ENCODE results near the gene SERPINA4.
"Not testable (repeated sequence)": the region's sequence is repeated elsewhere in the genome, so short reads cannot be mapped to it uniquely, and the experiment has no call there.

SERPINA4 gene

DNA sequence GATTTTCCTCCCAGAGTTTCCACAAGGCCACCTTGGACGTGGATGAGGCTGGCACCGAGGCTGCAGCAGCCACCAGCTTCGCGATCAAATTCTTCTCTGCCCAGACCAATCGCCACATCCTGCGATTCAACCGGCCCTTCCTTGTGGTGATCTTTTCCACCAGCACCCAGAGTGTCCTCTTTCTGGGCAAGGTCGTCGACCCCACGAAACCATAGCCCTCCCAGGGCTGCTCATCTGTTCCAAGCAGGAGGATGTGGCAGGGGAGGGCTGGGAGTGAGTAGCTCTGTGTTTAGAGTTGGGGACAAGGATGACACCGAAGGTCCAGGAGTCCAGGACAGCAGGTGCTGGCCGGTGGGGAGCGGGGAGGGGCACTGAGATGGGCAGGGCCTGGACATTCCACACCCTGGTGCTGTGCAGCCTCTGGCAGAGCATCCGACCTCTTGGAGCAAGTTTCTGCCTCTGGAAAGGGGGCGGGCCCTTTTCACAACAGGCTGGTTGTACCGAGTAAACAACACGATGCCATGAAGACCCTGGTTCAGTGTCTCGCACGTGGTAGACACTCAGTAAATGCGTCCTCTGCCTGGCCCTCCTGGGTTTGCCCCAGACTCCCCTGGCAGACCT lies 8.2 kb downstream of the SERPINA4 start:
- no peak for DNase-seq (ENCODE audit: low read depth in 2 of 2)

DNA sequence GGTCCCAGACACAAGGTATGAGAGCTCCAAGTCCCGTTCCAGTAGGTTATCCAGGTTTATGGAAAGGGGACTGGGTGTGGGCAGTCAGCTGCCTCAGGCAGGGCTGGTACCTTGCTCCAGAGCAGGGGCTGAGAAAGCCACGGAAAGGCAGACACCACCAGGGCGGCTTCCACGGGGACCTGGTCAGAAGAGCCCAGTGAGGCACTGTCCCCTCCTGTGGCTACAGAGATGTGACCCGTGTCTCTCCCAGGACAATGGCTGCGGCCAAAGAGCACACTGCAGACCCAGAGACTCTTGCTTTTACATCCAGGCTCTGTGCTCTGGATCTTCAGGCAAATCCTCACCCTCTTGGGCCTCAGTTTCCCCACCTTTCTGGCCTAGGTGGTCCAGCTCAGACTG lies 8.8 kb downstream of the SERPINA4 start:
- DNase-seq (ENCODE audit: low read depth in 2 of 2): no peak

DNA sequence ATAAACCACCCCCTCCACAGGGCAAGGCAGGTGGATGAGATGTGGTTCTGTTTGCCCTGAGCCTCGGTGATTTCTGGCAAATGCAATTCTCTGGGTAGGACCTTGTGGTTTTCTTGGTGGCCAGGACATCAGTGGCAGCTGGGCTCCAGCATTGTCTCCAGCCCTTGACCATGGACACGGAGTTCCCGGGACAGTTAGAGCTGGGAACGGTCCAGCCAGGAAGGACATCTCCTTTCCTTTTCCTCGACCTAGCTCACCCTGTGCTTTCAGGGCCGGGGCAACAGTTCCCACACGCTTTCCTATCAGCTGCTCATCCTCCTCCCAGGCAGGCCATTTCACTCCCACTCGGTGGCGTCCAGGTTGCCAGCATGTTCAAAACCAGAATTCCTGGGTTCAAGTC lies 9.2 kb downstream of the SERPINA4 start:
- DNase-seq (ENCODE audit: low read depth in 2 of 2): no peak

DNA sequence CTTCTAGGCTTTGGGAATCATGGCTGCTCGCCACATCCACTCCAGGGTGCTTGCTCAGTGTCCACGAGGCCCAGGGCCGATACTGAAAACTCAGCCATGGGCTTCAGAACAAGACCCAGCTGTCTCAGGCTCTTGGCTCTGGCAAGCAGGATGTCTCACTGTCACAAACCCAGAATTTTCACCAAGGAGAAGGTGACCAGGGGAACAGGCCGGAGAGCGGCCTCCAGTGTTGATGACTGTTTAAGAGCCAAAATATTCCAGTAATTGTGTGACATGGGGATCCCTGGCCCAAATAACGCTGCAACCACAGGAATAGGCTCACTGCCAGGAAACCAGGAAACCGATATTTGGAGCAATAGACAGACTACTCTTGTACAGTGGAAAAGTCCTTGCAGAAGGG lies 10.2 kb downstream of the SERPINA4 start:
- DNase-seq (ENCODE audit: low read depth in 2 of 2): no peak

DNA sequence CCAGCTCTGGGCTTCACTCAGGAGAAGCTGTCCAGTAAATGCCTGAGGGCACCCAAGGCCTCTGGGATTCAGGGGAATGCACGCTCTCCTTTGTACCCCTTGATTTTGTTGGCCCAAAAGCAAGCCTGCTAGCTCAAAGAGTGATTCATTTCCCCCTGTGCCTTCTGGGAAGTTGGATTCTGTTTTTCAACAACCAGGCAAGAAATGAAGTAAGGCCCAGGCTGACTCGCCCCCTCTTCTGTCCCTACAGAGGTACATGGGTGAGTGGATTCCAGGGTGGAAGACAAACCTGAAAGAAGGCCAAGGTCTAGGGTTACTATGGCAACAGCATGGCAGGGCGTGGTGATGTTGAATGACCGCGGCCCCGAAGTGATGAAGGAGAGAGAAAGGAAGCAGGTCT lies 10.7 kb downstream of the SERPINA4 start:
- no peak for DNase-seq (ENCODE audit: low read depth in 2 of 2)

DNA sequence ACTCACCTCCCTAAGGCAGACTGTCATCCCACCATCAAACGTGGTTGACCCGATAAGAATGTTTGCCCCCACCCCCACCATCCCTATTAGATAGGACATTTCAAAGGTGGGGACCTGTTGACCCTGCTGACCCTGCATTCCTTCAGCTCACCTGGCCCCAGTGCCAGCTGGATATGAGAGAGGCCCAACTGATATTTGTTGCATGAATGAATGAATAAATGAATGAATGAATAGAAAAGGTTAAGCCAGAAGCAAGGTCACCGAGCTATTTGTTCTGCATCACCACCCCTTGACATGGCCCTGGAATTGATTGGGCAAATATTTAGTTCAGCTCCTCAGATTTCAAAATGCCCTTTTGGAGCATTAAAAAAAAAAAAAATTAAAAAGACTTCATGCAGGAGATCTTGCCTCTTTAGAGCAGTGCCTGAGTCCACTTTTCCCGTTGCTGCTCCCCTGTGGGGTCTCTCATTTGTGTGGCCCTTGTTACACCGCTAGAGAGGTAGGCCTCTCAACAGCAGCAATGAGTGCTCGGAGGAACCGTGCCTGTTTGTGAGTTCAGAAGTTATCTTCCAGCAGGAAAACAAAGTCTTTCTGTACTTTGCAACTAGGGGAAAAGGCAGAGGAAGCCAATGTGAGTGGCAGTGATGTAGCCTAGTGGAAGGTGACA lies 11.5 kb downstream of the SERPINA4 start:
- no peak for DNase-seq (ENCODE audit: low read depth in 2 of 2)

DNA sequence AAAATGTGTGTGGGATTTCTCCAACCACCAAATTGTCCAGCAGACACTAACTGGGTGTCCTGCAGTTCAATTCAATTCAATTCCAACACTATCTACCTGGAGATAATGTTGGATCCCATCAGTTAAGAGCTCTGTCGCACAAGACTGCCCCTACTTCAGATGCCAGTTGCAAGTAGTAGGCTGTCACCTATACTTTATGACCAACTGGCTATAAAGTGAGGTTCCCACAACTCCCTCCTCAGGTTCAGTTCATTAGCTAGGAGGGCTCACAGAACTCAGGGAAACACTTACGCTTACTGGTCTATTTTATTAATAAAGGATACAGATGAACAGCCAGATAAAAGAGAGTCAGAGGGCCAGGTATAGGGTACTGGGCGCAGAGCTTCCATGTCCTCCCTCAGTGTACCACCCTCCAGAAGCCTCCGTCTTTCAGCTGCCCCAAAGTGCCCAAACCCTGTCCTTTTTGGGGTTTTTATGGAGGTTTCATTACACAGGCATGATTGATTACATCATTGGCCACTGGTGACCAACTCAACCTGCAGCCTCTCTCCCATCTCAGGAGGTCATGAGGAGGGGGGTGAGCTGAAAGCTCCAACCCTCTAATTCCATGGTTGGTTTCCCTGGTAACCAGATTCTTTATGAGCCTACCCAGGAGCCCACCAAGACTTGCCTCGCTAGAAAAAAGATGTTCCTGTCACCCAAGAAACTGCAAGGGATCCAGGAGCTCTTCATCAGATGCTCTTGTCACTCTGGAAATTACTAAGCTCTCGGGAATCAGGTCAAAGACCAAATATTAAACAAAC lies 12.4 kb downstream of the SERPINA4 start:
- no peak for DNase-seq (ENCODE audit: low read depth in 2 of 2)

DNA sequence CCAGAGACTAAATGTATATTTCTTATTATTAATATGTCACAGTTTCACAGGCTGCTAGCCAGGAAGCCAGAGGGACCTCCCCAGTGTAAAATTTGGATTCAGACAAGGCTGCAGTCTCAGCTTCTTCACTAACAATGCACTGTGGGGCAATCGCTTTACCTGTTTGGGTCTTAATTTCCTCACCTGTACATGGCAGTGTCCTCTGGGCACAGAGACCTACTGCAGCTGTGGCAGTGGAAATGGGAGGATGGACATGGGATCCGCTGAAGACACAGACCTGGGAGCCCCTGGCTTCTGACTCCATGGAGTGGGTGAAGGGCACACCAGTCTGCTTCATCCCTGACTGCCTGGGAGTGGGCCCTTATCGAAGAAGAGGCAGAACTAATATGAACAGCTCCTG lies 13.1 kb downstream of the SERPINA4 start:
- no peak for DNase-seq (ENCODE audit: low read depth in 2 of 2)

DNA sequence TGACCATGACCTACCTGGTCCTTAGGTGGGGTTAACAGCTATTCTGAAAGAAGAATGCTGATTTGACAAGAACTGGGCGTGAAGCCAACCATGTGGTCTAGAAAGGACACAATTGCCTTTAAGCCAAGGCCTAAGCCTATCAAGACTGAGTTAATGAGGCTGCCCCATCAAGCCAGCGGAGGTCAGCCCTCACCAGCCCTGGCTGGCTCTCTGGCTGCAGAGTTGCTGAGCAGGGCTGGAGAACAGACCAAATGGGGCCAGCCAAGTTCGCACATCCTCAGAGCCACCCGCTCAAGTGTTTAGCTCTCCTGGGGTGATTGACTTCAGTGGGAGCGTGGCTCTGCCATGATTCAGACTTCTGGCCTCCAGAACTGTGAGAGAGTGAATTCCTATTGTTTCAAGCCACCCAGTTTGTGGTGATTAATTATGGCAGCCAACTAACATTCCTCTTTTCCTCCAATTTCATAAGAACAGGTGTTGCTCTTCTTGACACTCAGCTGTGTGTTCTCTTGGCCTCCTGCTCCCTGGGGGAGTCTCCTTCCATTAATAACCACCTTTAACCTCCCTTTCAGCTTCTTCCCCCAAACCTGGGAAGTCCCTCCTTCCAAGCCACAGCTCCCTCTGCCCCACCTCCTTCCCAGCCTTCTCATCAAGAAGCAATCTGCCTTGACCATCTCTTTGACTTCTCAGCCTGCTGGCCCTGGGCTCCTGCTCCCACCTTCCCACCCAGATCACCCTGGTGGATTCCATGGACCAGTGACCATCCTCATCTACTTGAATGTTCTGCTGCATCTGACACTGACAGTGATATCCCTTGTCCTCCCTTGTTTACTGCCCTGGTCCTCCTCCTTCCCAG lies 14.7 kb downstream of the SERPINA4 start:
- no peak for DNase-seq (ENCODE audit: low read depth in 2 of 2)

DNA sequence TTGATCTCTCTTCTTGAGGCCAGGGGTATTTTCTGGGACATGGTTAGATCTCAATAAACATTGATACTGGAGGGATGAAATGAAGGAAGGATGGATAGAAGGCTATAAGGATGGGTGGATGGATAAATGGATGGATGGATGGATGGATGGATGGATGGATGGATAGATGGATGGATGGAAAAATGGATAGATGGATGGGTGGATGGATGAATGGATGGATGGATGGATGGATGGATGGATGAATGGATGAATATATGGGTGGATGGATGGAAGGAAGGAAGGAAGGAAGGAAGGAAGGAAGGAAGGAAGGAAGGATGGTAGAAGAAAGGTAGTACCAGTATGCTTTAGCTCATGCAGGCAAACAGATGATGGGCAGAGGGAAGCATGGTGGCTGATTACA lies 16.2 kb downstream of the SERPINA4 start:
- DNase-seq (ENCODE audit: low read depth in 2 of 2): not testable (repeated sequence)

DNA sequence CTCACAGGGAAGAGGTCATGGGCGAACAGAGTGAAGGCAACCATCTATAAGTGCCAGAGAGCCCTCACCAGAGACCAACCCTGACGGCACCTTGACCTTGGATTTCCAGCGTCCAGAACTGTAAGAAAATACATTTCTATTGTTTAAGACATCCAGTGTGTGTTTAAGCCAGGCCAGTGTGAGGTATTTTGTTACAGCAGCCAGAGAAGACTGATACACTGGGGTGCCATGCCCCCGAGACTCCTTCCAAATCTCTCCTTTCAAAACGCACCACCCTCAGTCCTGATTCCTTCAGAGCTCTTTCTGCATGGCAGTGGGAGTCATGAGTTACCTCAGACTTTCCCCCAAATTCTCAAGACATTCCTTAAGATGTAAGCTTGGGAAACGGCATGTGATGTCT lies 17.5 kb downstream of the SERPINA4 start:
- no peak for DNase-seq (ENCODE audit: low read depth in 2 of 2)

DNA sequence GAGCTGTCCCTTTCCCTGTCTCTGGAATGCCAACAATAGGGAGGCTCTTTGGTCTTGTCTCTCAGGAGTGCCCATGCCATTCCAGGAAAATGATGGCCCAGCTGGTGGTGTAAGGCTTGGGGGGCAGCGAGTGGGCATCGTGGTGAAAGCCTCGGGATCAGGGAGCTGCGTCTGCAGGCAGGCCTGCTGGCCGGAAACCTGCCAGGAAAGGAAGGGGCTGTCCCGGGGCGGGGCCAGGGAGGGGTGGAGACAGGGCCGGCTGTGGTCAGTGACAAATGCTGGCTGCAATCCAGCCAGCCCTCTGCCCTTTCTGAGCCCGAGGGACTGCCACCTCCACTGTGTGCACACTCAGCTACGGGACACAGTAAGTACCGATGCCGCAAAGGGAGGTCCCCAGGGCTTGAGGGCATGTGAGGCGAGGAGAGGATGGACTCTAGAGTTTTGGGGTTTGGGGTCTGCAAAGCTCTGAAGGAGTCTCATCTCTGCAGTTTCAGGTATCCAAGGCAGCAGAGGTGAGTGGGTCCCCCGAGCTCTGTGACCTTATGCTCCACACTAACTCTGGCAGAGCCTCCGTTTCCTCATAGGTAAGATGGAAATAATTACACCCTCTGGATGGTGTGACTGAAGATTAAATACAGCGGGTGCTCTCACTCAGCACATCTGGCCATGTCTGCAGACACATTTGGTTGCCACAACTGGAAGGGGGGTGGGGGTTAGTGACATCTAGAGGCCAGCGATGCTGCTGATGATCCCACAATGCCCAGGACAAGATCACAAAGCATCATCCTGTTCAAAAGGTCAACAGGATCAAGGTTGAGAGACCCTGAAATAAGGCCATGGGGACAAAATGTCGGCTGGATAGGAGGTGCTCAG lies 20.1 kb downstream of the SERPINA4 start, which contains the start of gene SERPINA5:
TSS of gene SERPINA5 (plus strand) at position 300 of the 873 bp plus-strand sequence. CDS start 5,937 bp downstream, outside the sequence.
- DNase-seq (ENCODE audit: low read depth in 2 of 2): no peak

DNA sequence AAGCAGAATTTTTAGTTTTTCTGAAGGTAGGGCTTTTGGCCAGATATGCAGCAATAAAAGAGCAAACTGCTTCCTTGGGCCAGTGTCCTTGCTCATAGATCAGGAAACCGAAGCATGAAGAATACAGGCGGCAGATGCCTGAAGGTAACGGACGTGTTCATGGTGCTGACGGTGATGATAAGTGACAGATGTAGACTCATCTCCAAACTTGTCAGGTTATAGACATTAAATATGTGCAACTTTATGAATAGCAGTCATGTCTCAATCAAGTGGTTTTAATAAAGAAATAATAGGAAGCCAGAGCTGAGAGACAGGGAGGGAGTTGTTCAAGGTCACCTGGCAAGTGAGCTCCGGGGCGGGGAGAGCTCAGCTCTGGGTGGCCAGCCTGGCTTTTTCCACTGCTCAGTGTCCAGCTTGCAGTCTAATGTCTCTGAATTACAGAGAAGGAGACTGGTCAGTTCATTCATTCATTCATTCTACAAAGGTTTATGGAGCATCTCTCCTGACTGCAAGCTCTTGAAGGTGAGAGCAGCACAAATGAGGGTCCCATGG lies 21.0 kb downstream of the SERPINA4 start:
- no peak for DNase-seq (ENCODE audit: low read depth in 2 of 2)

DNA sequence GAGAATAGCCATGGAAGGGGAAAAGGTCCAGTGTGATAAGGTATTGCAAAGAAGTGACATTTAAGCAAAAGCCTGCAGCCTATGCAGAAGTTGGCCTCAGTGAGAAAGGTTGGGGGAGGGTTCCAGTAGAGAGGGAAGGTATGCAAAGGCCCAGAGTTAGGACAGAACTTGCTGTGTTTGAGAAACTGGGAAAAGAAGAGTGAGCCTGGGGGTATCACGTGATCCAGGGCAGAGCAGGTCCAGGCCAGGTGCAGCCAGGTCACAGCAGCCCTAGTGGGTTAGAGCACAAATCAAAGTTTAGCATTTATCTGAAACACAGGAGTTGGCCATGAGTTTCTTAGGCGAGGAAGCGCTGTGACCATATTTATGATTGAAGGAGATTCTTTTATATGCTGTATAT lies 21.6 kb downstream of the SERPINA4 start:
- no peak for DNase-seq (ENCODE audit: low read depth in 2 of 2)

DNA sequence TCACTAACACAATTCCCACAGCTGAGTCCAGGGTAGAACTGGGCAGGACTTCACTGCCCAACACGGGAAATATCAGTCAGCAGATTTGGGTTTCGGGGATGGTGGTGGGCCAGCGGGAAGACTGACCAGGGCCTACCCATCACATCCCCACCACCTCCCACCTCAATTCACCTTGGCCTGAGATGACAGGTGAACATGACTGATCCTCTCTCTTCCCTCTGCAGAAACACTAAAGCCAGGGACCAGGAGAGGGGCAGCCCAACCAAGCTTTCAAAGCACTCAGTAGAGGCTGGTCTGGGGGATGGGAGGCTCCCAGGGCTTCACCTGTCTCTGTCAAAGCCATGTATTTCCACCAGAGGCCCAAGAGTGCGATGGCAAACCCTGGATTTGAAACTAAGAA lies 22.3 kb downstream of the SERPINA4 start:
- no peak for DNase-seq (ENCODE audit: low read depth in 2 of 2)

DNA sequence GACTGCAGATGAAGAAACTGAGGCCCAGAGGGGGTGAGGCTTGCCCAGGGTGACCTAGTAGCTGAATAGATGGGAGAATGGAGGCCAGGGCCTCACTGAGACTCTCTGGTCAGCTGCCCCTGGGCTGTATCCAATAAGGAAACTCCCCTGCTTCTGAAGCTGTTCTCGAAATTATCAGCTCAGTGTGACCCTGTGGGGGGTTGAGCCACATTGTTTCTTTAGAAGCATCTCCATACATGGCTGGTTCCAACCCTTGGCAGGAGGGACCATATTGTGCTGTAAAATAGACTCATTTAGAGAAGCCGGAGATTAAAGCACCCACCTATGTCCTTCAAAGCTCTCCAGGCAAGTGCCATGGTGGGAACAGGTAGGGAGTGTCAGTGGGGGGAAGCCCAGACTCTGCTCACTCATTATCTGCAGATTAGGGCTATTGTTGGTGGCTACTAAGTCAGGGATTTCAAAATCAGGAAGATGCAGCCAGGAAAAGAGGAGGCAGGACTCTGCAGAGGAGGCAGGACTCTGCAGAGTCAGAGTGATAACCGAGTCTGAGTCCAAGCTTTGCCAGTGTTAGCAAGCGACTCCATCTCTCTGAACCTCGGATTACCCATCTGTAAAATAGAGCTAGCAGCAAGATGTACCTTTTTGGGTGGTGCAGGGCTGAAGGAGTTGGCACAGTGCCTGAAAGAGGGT lies 23.5 kb downstream of the SERPINA4 start:
- no peak for DNase-seq (ENCODE audit: low read depth in 2 of 2)

DNA sequence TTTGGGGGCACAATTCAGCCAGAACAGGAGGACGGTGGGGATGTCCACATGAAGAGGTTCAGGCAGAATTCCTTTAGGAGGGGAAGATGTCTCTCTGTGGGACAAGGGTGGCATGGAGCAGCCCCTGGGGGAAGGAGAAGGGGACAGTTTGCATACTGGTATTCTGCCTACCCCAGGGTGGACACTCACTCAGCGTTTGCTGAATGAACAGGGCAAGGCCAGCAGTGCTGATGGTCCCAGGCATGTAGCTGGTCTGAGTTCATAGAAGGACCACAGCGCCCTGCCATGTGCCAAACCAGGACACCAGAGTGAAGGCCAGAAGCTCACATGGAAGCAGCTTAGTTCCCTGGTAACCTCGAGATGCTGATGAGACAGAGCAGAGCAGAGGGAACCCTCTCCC lies 25.4 kb downstream of the SERPINA4 start:
- DNase-seq (ENCODE audit: low read depth in 2 of 2): no peak

DNA sequence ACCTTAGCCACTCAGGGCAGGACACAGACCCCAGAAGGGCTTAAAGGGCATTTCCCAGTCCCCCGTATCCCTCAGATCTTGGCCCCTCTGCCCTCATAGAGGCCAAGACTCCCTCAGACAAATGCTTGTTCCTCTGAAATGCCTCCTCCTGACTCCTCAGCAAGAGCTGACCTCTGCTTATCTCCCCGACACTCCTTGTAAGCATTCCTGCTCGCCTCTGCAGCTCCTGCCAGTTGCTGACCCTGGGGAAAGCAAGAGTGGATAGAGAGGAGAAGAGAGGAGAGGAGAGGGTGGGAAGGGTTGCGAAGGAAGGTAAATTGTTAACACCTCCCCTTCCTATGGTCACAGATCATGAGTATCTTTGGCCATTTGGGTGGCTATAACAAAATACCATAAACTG lies 27.1 kb downstream of the SERPINA4 start:
- no peak for DNase-seq (ENCODE audit: low read depth in 2 of 2)

DNA sequence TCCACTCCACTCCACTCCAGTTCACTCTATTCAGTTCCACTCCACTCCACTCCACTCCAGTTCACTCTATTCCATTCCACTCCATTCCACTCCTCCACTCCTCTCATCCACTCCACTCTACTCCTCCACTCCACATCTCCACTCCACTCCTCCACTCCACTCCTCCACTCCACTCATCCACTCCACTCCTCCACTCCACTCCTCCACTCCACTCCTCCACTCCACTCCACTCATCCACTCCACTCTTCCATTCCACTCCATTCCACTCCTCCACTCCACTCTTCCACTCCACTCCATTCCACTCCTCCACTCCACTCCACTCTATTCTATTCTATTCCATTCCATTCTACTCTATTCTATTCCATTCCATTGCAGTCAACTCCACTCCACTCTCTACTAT lies 29.8 kb downstream of the SERPINA4 start:
- DNase-seq (ENCODE audit: low read depth in 2 of 2): no peak

DNA sequence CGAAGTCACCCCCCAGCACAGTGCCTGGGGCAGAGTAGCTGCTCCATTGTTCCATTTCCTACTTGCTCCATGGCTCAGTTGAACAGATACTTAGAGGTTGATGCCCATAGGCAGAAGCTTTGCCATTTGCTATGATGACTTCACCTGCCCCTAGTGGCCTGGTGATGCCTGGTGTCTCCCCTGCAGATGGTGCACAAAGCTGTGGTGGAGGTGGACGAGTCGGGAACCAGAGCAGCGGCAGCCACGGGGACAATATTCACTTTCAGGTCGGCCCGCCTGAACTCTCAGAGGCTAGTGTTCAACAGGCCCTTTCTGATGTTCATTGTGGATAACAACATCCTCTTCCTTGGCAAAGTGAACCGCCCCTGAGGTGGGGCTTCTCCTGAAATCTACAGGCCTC lies 30.6 kb downstream of the SERPINA4 start:
- no peak for DNase-seq (ENCODE audit: low read depth in 2 of 2)

All from stimulated activated CD8-positive, alpha-beta memory T cell treated with anti-CD3 and anti-CD28 coated beads, Interleukin-2, amount 100 ng/mL, for 48 hours (primary cell).